Measurements from ENCODE around the gene RANBP9. TPM values are rescaled to one million over a fixed set of nuclear protein-coding genes. Genes with fewer than 3 reads are reported as not detected.

The RANBP9 gene
- total and polyA plus RNA-seq, 2 of the 13 experiments (the other 11 are each of a cell fraction or from before 2014, with no cell fraction given), result 26.6 to 30.6 TPM

DNA sequence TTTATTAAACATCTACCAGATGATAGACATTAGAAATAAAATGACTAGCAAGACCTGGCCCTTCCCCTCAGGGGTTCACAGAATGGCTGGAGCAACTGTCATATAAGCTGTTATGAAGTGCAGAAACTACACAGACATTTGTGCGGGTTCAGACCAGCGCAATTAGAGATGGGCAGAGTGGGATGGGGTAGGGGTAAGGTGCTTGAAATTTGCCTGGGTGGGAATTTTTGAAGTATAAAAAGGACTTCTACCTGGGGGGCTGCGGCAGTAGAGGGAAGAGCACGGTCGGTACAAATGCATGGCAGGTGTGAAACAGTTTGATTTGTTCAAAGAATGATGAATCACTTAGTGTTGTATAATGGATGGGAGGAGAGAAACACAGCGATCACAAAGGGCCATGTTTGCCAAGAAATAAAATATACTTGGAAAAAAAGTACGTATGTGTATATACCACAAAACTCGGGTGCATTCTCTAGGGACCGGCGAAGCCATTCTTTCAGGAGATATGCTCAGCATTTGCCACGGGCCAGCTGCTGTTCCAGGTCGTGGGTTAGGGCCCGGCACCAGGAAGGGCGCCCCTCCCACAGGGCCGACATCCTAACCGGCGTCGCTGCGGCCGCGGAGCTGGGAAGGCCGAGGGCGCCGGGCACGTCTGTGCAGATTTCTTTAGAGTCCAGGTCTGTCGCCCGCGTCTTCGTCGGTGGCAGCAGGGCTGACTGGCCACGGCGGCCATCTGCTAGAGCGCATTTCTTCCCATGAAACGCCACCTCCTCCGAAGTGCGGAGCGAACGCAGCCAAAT, 97.3 kb downstream of the RANBP9 start (continued):
- TF ChIP-seq, protein P1, sequence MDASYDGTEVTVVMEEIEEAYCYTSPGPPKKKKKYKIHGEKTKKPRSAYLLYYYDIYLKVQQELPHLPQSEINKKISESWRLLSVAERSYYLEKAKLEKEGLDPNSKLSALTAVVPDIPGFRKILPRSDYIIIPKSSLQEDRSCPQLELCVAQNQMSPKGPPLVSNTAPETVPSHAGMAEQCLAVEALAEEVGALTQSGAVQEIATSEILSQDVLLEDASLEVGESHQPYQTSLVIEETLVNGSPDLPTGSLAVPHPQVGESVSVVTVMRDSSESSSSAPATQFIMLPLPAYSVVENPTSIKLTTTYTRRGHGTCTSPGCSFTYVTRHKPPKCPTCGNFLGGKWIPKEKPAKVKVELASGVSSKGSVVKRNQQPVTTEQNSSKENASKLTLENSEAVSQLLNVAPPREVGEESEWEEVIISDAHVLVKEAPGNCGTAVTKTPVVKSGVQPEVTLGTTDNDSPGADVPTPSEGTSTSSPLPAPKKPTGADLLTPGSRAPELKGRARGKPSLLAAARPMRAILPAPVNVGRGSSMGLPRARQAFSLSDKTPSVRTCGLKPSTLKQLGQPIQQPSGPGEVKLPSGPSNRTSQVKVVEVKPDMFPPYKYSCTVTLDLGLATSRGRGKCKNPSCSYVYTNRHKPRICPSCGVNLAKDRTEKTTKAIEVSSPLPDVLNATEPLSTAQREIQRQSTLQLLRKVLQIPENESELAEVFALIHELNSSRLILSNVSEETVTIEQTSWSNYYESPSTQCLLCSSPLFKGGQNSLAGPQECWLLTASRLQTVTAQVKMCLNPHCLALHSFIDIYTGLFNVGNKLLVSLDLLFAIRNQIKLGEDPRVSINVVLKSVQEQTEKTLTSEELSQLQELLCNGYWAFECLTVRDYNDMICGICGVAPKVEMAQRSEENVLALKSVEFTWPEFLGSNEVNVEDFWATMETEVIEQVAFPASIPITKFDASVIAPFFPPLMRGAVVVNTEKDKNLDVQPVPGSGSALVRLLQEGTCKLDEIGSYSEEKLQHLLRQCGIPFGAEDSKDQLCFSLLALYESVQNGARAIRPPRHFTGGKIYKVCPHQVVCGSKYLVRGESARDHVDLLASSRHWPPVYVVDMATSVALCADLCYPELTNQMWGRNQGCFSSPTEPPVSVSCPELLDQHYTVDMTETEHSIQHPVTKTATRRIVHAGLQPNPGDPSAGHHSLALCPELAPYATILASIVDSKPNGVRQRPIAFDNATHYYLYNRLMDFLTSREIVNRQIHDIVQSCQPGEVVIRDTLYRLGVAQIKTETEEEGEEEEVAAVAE (CRISPR knock-in tag; IDR thresholded peaks at IDR 0.05; ENCODE audit: borderline replicate concordance), result no peak
- TF ChIP-seq NCOA2 (CRISPR knock-in tag; IDR thresholded peaks at IDR 0.05) (no peak), BRCA1 (CRISPR knock-in tag; IDR thresholded peaks at IDR 0.05) (peak; percentile 4; the same call in 1 of the 2 replicates), ZNF772 (CRISPR knock-in tag; IDR thresholded peaks at IDR 0.05) (no peak; the same call in 1 of the 2 replicates), ZMYM3 (CRISPR knock-in tag; IDR thresholded peaks at IDR 0.05) (no peak), ZNF354B (CRISPR knock-in tag; IDR thresholded peaks at IDR 0.05) (no peak), ZC3H13 (CRISPR knock-in tag; IDR thresholded peaks at IDR 0.05) (0 out of 2 replicates have a peak, but pooled peaks have one; percentile 55), ATF7-NPFF (CRISPR knock-in tag; IDR thresholded peaks at IDR 0.05; ENCODE audit: low read depth) (no peak; the same call in 1 of the 2 replicates), RXRA (CRISPR knock-in tag; IDR thresholded peaks at IDR 0.05) (no peak), ZNF12 (CRISPR knock-in tag; IDR thresholded peaks at IDR 0.05) (no peak), ZNF83 (CRISPR knock-in tag; IDR thresholded peaks at IDR 0.05; ENCODE audit: borderline replicate concordance) (no peak)
- TF ChIP-seq, protein P2, sequence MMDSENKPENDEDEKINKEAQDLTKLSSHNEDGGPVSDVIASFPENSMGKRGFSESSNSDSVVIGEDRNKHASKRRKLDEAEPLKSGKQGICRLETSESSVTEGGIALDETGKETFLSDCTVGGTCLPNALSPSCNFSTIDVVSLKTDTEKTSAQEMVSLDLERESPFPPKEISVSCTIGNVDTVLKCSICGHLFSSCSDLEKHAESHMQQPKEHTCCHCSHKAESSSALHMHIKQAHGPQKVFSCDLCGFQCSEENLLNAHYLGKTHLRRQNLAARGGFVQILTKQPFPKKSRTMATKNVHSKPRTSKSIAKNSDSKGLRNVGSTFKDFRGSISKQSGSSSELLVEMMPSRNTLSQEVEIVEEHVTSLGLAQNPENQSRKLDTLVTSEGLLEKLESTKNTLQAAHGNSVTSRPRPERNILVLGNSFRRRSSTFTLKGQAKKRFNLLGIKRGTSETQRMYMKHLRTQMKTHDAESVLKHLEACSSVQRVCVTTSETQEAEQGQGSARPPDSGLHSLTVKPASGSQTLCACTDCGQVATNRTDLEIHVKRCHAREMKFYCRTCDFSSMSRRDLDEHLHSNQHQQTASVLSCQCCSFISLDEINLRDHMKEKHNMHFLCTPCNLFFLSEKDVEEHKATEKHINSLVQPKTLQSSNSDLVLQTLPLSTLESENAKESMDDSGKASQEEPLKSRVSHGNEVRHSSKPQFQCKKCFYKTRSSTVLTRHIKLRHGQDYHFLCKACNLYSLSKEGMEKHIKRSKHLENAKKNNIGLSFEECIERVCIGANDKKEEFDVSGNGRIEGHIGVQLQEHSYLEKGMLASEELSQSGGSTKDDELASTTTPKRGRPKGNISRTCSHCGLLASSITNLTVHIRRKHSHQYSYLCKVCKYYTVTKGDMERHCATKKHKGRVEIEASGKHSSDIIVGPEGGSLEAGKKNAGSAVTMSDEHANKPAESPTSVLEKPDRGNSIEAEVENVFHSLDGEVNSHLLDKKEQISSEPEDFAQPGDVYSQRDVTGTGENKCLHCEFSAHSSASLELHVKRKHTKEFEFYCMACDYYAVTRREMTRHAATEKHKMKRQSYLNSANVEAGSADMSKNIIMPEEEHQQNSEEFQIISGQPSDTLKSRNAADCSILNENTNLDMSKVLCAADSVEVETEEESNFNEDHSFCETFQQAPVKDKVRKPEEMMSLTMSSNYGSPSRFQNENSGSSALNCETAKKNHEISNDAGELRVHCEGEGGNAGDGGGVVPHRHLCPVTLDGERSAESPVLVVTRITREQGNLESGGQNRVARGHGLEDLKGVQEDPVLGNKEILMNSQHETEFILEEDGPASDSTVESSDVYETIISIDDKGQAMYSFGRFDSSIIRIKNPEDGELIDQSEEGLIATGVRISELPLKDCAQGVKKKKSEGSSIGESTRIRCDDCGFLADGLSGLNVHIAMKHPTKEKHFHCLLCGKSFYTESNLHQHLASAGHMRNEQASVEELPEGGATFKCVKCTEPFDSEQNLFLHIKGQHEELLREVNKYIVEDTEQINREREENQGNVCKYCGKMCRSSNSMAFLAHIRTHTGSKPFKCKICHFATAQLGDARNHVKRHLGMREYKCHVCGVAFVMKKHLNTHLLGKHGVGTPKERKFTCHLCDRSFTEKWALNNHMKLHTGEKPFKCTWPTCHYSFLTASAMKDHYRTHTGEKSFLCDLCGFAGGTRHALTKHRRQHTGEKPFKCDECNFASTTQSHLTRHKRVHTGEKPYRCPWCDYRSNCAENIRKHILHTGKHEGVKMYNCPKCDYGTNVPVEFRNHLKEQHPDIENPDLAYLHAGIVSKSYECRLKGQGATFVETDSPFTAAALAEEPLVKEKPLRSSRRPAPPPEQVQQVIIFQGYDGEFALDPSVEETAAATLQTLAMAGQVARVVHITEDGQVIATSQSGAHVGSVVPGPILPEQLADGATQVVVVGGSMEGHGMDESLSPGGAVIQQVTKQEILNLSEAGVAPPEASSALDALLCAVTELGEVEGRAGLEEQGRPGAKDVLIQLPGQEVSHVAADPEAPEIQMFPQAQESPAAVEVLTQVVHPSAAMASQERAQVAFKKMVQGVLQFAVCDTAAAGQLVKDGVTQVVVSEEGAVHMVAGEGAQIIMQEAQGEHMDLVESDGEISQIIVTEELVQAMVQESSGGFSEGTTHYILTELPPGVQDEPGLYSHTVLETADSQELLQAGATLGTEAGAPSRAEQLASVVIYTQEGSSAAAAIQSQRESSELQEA (CRISPR knock-in tag; IDR thresholded peaks at IDR 0.05; ENCODE audit: not compliant biosample characterization), result no peak
- TF ChIP-seq, protein P3, sequence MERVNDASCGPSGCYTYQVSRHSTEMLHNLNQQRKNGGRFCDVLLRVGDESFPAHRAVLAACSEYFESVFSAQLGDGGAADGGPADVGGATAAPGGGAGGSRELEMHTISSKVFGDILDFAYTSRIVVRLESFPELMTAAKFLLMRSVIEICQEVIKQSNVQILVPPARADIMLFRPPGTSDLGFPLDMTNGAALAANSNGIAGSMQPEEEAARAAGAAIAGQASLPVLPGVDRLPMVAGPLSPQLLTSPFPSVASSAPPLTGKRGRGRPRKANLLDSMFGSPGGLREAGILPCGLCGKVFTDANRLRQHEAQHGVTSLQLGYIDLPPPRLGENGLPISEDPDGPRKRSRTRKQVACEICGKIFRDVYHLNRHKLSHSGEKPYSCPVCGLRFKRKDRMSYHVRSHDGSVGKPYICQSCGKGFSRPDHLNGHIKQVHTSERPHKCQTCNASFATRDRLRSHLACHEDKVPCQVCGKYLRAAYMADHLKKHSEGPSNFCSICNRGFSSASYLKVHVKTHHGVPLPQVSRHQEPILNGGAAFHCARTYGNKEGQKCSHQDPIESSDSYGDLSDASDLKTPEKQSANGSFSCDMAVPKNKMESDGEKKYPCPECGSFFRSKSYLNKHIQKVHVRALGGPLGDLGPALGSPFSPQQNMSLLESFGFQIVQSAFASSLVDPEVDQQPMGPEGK (CRISPR knock-in tag; IDR thresholded peaks at IDR 0.05), result no peak
